Measurements from ENCODE around the gene ATP9B. TPM values are rescaled to one million over a fixed set of nuclear protein-coding genes. Genes with fewer than 3 reads are reported as not detected.

The ATP9B gene
- total RNA-seq, 1 experiment from 2014 or later, result 25.5 TPM

DNA sequence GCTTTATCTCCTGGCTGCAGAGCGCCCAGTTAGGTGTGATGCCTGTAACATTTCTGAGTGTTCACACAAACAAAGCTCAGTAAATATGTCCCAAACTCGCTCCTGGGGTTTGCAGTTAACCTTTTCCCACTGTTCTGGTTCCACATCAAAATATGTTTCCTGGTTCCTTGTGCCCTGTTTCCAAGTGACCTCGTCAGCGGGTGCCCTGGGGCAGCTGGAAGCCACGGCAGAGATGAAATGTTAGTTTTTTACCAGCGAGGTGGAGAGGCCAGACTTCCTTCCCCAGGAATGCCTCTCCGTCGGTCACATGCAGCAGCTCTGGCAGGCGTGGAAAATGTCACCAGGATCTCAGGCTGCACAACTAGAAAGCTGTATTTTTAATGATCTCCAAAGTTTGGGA is 344.7 kb downstream of the ATP9B start:
- ChIA-PET POLR2A (interaction anchor here (0.6 to 1.7 kb wide), 2 partner anchors 10 to 25 kb away, joined by 4 to 5 read pairs; no protein-coding TSS in a partner anchor), CTCF (no interaction called here)
- Mint-ChIP-seq H3K9me3 (ENCODE audit: unreplicated experiment) (no peaks in the 10 kb centered on the region), H3K4me1 (ENCODE audit: insufficient read depth, unreplicated experiment) (no peaks in the 10 kb centered on the region), H3K36me3 (ENCODE audit: insufficient read depth, unreplicated experiment) (peaks cover 6% of the 10 kb centered on the region), H3K27ac (ENCODE audit: low read depth, unreplicated experiment) (no peak overlapping the region), H3K27me3 (ENCODE audit: insufficient read depth, unreplicated experiment) (no peaks in the 10 kb centered on the region), H3K4me3 (ENCODE audit: unreplicated experiment) (no peak overlapping the region)
- BruUV-seq (replicated peaks), result no TSS peak
- DNase-seq (ENCODE audit: unreplicated experiment), result no peak
- TF ChIP-seq, protein P1, sequence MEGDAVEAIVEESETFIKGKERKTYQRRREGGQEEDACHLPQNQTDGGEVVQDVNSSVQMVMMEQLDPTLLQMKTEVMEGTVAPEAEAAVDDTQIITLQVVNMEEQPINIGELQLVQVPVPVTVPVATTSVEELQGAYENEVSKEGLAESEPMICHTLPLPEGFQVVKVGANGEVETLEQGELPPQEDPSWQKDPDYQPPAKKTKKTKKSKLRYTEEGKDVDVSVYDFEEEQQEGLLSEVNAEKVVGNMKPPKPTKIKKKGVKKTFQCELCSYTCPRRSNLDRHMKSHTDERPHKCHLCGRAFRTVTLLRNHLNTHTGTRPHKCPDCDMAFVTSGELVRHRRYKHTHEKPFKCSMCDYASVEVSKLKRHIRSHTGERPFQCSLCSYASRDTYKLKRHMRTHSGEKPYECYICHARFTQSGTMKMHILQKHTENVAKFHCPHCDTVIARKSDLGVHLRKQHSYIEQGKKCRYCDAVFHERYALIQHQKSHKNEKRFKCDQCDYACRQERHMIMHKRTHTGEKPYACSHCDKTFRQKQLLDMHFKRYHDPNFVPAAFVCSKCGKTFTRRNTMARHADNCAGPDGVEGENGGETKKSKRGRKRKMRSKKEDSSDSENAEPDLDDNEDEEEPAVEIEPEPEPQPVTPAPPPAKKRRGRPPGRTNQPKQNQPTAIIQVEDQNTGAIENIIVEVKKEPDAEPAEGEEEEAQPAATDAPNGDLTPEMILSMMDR (IDR thresholded peaks at IDR 0.05; ENCODE audit: unreplicated experiment), result no peak
- intact Hi-C loops (cut with micrococcal nuclease), result no loop called here

DNA sequence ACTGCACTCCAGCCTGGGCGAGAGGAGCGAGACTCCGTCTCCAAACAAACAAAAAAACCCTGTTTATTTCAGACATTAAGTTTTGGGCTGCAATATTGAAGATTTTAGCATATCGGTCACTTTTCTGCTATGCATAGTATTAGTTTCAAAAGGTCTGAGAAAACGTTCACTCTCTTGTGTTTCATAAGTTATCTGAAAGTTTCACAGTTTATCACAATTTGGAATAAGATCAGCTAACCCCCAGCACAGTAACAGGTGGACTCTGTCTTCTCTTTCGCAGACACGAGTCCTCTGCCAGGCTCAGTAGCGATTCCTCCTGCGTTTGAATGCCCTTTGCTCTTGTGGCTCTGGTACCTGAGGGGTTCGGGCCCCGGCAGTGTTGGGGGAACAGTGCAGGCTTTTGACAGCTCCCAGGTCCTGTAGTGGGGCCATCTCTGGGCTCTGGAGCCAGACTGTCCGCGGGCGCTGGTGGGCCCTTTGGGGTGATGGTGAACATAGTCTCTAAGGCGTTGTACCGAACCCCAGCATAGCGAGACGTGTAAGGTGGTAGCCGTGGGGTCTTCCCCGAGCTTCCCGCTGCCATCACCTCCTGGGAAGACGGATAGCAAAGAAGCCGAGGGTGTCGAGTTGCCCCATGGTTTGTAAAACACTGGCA is 347.0 kb downstream of the ATP9B start:
- POLR2A ChIA-PET, result no interaction called here
- Mint-ChIP-seq H3K27ac (ENCODE audit: low read depth, unreplicated experiment) (no peak overlapping the region), H3K27me3 (ENCODE audit: insufficient read depth, unreplicated experiment) (no peaks in the 10 kb centered on the region), H3K4me3 (ENCODE audit: unreplicated experiment) (no peak overlapping the region), H3K36me3 (ENCODE audit: insufficient read depth, unreplicated experiment) (peaks cover 6% of the 10 kb centered on the region), H3K4me1 (ENCODE audit: insufficient read depth, unreplicated experiment) (no peaks in the 10 kb centered on the region), H3K9me3 (ENCODE audit: unreplicated experiment) (peaks cover 14% of the 10 kb centered on the region)
- intact Hi-C loops (cut with micrococcal nuclease), result no loop called here
- no peak for DNase-seq (ENCODE audit: unreplicated experiment)
- no TSS peak for BruUV-seq (replicated peaks)
- CTCF ChIA-PET, result interaction anchor here (0.6 kb wide), 1 partner anchor 531 kb away, joined by 3 read pairs; no protein-coding TSS in a partner anchor
- TF ChIP-seq, protein P1 (IDR thresholded peaks at IDR 0.05; ENCODE audit: unreplicated experiment), result no peak

DNA sequence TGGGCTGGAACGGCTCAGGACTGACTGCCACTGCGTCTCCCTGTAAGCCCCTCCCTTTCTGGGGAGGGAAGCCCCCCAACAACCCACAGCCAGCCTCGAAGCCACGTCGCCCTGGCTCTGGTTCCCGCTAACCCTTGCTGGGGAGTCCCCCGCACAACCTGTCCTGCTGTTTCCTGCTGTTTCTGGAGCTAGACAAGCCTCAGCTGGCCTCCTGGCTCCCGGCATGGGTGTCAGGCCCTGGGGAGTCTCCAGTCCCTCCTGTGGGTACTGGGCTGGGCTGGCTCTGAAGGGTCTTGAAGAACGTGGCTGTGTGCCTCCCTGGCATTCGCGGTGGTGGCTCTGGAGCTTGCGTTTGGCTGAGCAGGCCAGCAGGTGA is 347.5 kb downstream of the ATP9B start:
- DNase-seq (ENCODE audit: unreplicated experiment), result no peak
- no peak overlapping the region for H3K4me3 Mint-ChIP-seq (ENCODE audit: unreplicated experiment)
- POLR2A ChIA-PET, result no interaction called here
- H3K36me3 Mint-ChIP-seq (ENCODE audit: insufficient read depth, unreplicated experiment), result peaks cover 6% of the 10 kb centered on the region
- no peak overlapping the region for H3K27ac Mint-ChIP-seq (ENCODE audit: low read depth, unreplicated experiment)
- TF ChIP-seq, protein P1 (IDR thresholded peaks at IDR 0.05; ENCODE audit: unreplicated experiment), result no peak
- peaks cover 14% of the 10 kb centered on the region for H3K9me3 Mint-ChIP-seq (ENCODE audit: unreplicated experiment)
- no peaks in the 10 kb centered on the region for H3K27me3 Mint-ChIP-seq (ENCODE audit: insufficient read depth, unreplicated experiment)
- CTCF ChIA-PET, result interaction anchor here (0.6 kb wide), 1 partner anchor 530 kb away, joined by 3 read pairs; no protein-coding TSS in a partner anchor
- no peaks in the 10 kb centered on the region for H3K4me1 Mint-ChIP-seq (ENCODE audit: insufficient read depth, unreplicated experiment)
- intact Hi-C loops (cut with micrococcal nuclease), result no loop called here
- no TSS peak for BruUV-seq (replicated peaks)

DNA sequence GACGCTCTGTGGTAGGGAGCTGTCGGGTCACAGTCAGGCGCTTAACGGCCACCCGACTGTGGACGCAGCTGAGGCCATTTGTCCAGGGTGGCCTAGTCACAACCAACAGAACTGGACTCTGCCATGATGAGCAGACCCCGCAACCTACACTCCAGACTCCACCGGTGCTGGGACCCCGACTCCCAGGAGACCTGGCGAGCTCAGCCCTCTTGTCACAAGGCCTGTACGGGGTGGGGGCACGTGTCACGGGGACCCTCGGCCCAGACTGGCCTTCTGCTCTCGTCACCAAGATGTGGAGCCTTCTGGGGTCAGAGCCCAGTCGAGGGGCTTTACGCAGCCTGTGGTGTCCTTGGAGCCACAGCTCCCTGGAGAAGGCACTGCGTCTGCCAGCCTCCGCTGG is 349.0 kb downstream of the ATP9B start:
- Mint-ChIP-seq H3K36me3 (ENCODE audit: insufficient read depth, unreplicated experiment) (peaks cover 4% of the 10 kb centered on the region), H3K4me1 (ENCODE audit: insufficient read depth, unreplicated experiment) (no peaks in the 10 kb centered on the region), H3K27ac (ENCODE audit: low read depth, unreplicated experiment) (no peak overlapping the region), H3K4me3 (ENCODE audit: unreplicated experiment) (no peak overlapping the region), H3K9me3 (ENCODE audit: unreplicated experiment) (peaks cover 14% of the 10 kb centered on the region), H3K27me3 (ENCODE audit: insufficient read depth, unreplicated experiment) (no peaks in the 10 kb centered on the region)
- ChIA-PET CTCF (interaction anchor here (0.6 kb wide), 1 partner anchor 431 kb away, joined by 3 read pairs; no protein-coding TSS in a partner anchor), POLR2A (no interaction called here)
- no peak for DNase-seq (ENCODE audit: unreplicated experiment)
- intact Hi-C loops (cut with micrococcal nuclease), result no loop called here
- TF ChIP-seq, protein P1 (IDR thresholded peaks at IDR 0.05; ENCODE audit: unreplicated experiment), result no peak
- no TSS peak for BruUV-seq (replicated peaks)
